ENCODE results near the gene LBP. TPM values are rescaled to one million over a fixed set of nuclear protein-coding genes. Genes with fewer than 3 reads are reported as not detected.

The LBP gene
- total RNA-seq, 1 experiment from 2014 or later: 0.15 TPM

DNA sequence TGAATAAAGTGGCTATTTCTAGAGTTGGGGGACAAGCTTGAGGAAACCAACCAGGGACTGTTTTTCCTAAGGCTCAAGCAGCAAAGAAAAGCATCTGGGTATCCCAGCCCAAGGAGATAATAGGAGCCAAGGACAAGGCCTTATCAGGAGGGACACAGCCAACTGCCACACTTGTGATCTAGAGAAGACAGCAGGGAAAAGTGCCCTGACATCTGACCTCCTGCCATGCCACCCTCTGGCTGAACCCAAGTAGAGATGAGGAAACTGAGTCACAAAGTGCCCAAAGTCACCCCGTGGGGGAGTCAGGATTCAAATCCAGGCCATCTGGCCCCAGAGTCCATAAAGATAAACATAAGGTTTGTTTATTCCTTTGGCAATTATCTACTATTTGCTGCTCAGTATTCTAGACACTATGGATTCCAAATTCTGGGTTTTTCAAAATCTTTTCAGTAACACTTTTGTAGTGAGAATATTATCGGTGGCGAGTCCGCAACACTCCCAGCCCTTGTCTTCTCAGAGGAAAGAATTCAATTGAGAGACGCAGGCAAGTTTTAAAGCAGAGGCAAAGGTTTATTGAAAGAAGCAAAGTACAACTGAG lies 3.5 kb upstream of the LBP start (continued):
- TF ChIP-seq EZH2phosphoT487 (IDR thresholded peaks at IDR 0.05; ENCODE audit: borderline replicate concordance) (no peak), FOSL1 (IDR thresholded peaks at IDR 0.05; ENCODE audit: low read depth) (no peak), CBX3 (IDR thresholded peaks at IDR 0.05; ENCODE audit: low read depth) (no peak), POLR2A (IDR thresholded peaks at IDR 0.05; ENCODE audit: borderline replicate concordance, extremely low read depth, insufficient read depth, insufficient read length) (no peak)

DNA sequence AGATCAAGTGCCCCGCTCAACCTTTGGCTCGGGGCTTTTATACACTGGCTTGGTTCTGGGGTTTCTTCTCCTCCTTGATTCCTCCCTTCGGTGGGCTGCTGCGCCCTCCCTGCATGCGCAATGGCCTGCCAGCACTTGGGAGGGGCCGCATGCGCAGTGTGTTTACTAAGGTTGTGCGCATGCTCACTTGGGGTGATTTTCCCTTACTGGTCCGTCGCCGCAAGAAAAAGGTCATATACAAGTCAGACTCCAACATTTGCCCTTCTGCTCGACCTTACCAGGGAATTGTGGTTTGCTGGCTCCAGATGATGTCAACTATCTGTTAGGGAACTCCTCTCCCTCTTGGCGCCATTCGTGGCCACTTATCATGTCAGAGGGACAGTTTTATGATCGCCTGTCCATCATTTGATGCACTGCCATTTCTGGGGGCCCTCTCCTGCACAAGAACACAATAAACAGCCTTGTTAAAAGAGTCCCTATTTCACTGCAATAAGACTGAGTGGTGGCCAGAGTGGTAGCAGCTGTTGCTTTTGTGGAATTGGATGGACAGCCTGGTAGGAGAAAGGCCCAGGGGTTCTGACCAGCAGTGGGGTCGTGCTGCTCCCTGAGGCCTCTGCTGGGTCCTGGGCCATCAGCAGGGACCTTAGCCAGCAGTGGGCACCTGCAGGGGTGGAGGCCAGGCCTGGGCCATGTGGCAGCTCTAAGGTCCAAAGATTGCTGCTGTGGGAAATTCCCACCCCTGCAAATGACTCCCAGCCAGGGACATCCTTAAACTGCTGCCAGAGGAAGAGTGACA lies 2.8 kb upstream of the LBP start:
- Histone ChIP-seq H3K9me3 (ENCODE audit: control insufficient read depth in 1 of 2, insufficient read depth in 1 of 2, low read depth in 1 of 2, low read length in 2 of 2) (peaks cover 0 to 8% of the 10 kb centered on the region in 2 experiments; a peak in 2 of 4 replicates), H3K4me2 (ENCODE audit: low read length) (no peak overlapping the region), H3K79me2 (ENCODE audit: insufficient read depth, low read length) (no peaks in the 10 kb centered on the region), H4K20me1 (ENCODE audit: insufficient read depth) (no peaks in the 10 kb centered on the region), H3K27ac (ENCODE audit: low read depth, low read length) (no peak overlapping the region), H2AFZ (ENCODE audit: low read depth, low read length, poor library complexity, severe bottlenecking) (no peak overlapping the region), H3K4me3 (replicated peaks in 1 of 2; ENCODE audit: low read depth in 1 of 2, low read length in 2 of 2) (no peak overlapping the region), H3K4me1 (ENCODE audit: control insufficient read depth in 1 of 2, insufficient read depth in 2 of 2, low read length in 2 of 2) (no peaks in the 10 kb centered on the region), H3K27me3 (ENCODE audit: insufficient read depth, low read length) (no peaks in the 10 kb centered on the region), H3K36me3 (ENCODE audit: control insufficient read depth in 1 of 2, insufficient read depth in 2 of 2, low read length in 2 of 2) (no peaks in the 10 kb centered on the region), H3K9ac (ENCODE audit: low read length) (no peak overlapping the region), H3K9me2 (ENCODE audit: insufficient read depth) (no peaks in the 10 kb centered on the region)
- ATAC-seq (no peak), DNase-seq (ENCODE audit: low read depth, low spot score) (no peak)
- no TSS peak for BruUV-seq (replicated peaks)
- CTCF ChIA-PET: no interaction called here
- no peak for TF ChIP-seq EZH2phosphoT487 (IDR thresholded peaks at IDR 0.05; ENCODE audit: borderline replicate concordance)
- TF ChIP-seq CEBPB (IDR thresholded peaks at IDR 0.05; ENCODE audit: low read depth): no peak
- no peak for TF ChIP-seq SRF (IDR thresholded peaks at IDR 0.05; ENCODE audit: low read depth)
- no peak for TF ChIP-seq ELF1 (IDR thresholded peaks at IDR 0.05; ENCODE audit: borderline replicate concordance, low read depth)
- no peak for TF ChIP-seq POLR2AphosphoS5 (IDR thresholded peaks at IDR 0.05; ENCODE audit: low read depth, low read length)
- TF ChIP-seq TCF7L2 (IDR thresholded peaks at IDR 0.05; ENCODE audit: borderline replicate concordance, extremely low read depth, insufficient read depth, insufficient read length): no peak
- TF ChIP-seq, protein P1, sequence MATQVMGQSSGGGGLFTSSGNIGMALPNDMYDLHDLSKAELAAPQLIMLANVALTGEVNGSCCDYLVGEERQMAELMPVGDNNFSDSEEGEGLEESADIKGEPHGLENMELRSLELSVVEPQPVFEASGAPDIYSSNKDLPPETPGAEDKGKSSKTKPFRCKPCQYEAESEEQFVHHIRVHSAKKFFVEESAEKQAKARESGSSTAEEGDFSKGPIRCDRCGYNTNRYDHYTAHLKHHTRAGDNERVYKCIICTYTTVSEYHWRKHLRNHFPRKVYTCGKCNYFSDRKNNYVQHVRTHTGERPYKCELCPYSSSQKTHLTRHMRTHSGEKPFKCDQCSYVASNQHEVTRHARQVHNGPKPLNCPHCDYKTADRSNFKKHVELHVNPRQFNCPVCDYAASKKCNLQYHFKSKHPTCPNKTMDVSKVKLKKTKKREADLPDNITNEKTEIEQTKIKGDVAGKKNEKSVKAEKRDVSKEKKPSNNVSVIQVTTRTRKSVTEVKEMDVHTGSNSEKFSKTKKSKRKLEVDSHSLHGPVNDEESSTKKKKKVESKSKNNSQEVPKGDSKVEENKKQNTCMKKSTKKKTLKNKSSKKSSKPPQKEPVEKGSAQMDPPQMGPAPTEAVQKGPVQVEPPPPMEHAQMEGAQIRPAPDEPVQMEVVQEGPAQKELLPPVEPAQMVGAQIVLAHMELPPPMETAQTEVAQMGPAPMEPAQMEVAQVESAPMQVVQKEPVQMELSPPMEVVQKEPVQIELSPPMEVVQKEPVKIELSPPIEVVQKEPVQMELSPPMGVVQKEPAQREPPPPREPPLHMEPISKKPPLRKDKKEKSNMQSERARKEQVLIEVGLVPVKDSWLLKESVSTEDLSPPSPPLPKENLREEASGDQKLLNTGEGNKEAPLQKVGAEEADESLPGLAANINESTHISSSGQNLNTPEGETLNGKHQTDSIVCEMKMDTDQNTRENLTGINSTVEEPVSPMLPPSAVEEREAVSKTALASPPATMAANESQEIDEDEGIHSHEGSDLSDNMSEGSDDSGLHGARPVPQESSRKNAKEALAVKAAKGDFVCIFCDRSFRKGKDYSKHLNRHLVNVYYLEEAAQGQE (IDR thresholded peaks at IDR 0.05; ENCODE audit: low read depth): no peak
- TF ChIP-seq RAD21 (IDR thresholded peaks at IDR 0.05; ENCODE audit: low read depth): no peak
- no peak for TF ChIP-seq POLR2A (IDR thresholded peaks at IDR 0.05; ENCODE audit: borderline replicate concordance, extremely low read depth, insufficient read depth, insufficient read length)
- no peak for TF ChIP-seq CBX3 (IDR thresholded peaks at IDR 0.05; ENCODE audit: low read depth)
- TF ChIP-seq EGR1 (IDR thresholded peaks at IDR 0.05; ENCODE audit: low read depth): no peak
- TF ChIP-seq SIN3A (IDR thresholded peaks at IDR 0.05; ENCODE audit: low read depth): no peak
- TF ChIP-seq ZFX (IDR thresholded peaks at IDR 0.05): no peak
- TF ChIP-seq, protein P2, sequence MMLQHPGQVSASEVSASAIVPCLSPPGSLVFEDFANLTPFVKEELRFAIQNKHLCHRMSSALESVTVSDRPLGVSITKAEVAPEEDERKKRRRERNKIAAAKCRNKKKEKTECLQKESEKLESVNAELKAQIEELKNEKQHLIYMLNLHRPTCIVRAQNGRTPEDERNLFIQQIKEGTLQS (IDR thresholded peaks at IDR 0.05): no peak
- TF ChIP-seq, protein P3, sequence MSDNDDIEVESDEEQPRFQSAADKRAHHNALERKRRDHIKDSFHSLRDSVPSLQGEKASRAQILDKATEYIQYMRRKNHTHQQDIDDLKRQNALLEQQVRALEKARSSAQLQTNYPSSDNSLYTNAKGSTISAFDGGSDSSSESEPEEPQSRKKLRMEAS (IDR thresholded peaks at IDR 0.05): no peak
- RAD21 ChIA-PET (ENCODE audit: low non-redundant PET in 1 of 2, low total read pairs in 2 of 2, uncharacterized antibody in 2 of 2, unreplicated experiment in 2 of 2): no interaction called here
- intact Hi-C loops (cut with micrococcal nuclease): no loop called here
- POLR2A ChIA-PET: no interaction called here

Data from HCT116 (cell line).